C4-2B (cell line): ENCODE data around the gene TEX261.

Source experiments
- H3K27ac ChIP-seq: fragments of 450-650 bp; 2 replicates; pipeline ENCODE4 v1.5.1; 2017
- CTCF ChIP-seq: fragments of 450-650 bp; conservative IDR thresholded peaks from 2 replicates; pipeline ENCODE4 v1.5.1; 2017; ENCODE audit warnings: mild to moderate bottlenecking
- ZFX ChIP-seq: fragments of 450-650 bp; IDR thresholded peaks from 2 replicates; pipeline ENCODE4 v1.6.1; 2017

TEX261 gene

GRCh38 chr2:70982971-70983370, 11.7 kb downstream of the TEX261 start:
- TF ChIP-seq ZFX, result no peak
- TF ChIP-seq CTCF, result no peak
- no peak overlapping the region for H3K27ac ChIP-seq

- TF ChIP-seq ZFX, result no peak
- TF ChIP-seq CTCF, result no peak
- no peak overlapping the region for H3K27ac ChIP-seq
Observed at GRCh38 chr2:70981866-70982810, 12.5 kb downstream of the TEX261 start.

GRCh38 chr2:70981421-70981820, 13.3 kb downstream of the TEX261 start:
- H3K27ac ChIP-seq, result no peak overlapping the region
- TF ChIP-seq CTCF (no peak), ZFX (no peak)

- TF ChIP-seq CTCF, result no peak
- H3K27ac ChIP-seq, result no peak overlapping the region
Observed at GRCh38 chr2:70979626-70980025, 15.0 kb downstream of the TEX261 start.

- H3K27ac ChIP-seq, result no peak overlapping the region
- TF ChIP-seq CTCF, result no peak
- TF ChIP-seq ZFX, result no peak
Observed at GRCh38 chr2:70979180-70979488, 15.5 kb downstream of the TEX261 start.

- TF ChIP-seq CTCF, result no peak
- no peak within 1 kb of the TSS for H3K27ac ChIP-seq
Observed at GRCh38 chr2:70978341-70979179, 16.1 kb downstream of the TEX261 start, which contains the start of gene ANKRD53. Gene ANKRD53 (plus strand): TSS chr2:70978630. CDS start chr2:70978646, 16 bp downstream.
